ENCODE measurements around the gene ABCB7.
A peak's percentile ranks its signal among the peaks of the same experiment; 100 is the strongest.

Gene ABCB7

DNA sequence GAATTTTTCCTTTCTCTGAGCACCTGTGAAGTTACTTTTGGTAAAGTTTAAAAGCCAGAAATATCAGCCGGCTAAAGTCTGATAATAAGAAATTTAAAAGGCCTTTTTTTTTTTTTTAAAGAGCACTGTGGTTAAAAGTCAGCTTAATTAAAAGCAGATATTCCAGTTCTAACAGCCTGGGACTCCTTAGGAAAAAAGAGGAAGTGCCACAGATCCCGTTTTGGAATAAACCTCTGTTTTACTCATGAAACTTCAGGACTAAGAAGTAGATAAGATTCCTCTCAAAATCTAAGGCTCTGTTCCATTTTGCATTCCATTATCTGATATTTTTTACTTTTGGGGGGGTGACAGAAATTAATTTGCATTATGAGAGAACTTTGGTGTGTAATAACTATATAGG lies 37.8 kb downstream of the ABCB7 start:
- no peak overlapping the region for H3K27ac Mint-ChIP-seq
- H3K9me3 Mint-ChIP-seq (ENCODE audit: low read depth): no peaks in the 10 kb centered on the region
- H3K4me1 Mint-ChIP-seq (ENCODE audit: low read depth): peaks cover 10% of the 10 kb centered on the region
- H3K27me3 Mint-ChIP-seq: no peaks in the 10 kb centered on the region
- no peak overlapping the region for H3K4me3 Mint-ChIP-seq
- peaks cover 8% of the 10 kb centered on the region for H3K36me3 Mint-ChIP-seq

DNA sequence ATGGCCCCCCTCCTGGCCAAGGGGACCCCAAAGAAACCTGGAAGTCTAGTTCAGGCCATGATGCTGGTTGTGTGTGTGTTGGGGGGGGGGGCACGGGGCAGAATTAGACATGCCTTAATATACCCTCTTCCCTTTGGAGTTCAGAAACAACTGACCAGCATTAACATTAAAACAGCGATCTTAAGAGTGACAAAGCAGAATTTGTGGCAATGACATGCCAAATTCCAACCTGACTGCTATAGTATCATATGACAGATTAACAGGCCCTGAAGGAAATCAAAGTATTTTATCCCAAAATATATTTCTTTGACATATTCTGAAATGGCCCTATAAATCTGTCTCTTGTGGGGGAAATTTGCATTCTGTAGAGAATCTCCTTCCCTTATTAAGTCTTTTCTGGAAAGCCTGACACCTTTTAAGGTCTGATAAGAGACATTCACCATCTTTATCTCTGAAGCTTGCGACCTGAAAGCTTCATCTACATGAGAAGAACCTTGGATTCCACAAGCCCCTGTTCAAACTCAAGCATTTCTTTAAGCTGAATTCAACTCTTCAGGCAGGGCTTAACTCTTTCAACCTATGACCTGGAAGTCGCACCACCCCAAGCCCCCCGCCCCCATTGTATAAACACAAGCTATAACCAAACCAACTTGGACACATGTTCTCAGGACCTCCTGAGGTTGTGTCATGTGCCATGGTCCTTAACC lies 40.2 kb downstream of the ABCB7 start:
- Mint-ChIP-seq H3K27ac (no peak overlapping the region), H3K27me3 (no peaks in the 10 kb centered on the region), H3K9me3 (ENCODE audit: low read depth) (no peaks in the 10 kb centered on the region), H3K4me3 (no peak overlapping the region), H3K36me3 (peaks cover 3% of the 10 kb centered on the region), H3K4me1 (ENCODE audit: low read depth) (peaks cover 6% of the 10 kb centered on the region)

DNA sequence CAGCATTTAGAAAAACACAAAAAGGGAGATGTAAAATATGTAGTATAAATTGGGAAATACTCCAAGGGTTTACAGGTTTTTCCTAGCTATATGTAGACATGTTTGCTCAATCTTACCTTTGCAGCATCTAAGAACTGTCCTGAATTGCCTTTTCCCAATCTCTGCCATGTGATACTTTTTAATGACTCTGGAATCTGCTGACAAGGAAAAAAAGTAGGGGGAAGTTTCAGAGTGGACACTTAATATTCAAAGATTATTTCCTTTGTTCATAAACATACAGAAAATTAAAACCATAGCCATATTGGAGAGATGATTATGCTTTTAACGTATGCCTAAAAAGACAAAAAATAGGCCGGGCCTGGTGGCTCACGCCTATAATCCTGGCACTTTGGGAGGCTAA lies 41.4 kb downstream of the ABCB7 start:
- Mint-ChIP-seq H3K36me3 (peaks cover 3% of the 10 kb centered on the region), H3K27ac (no peak overlapping the region), H3K4me3 (no peak overlapping the region), H3K27me3 (no peaks in the 10 kb centered on the region), H3K9me3 (ENCODE audit: low read depth) (no peaks in the 10 kb centered on the region), H3K4me1 (ENCODE audit: low read depth) (peaks cover 6% of the 10 kb centered on the region)

DNA sequence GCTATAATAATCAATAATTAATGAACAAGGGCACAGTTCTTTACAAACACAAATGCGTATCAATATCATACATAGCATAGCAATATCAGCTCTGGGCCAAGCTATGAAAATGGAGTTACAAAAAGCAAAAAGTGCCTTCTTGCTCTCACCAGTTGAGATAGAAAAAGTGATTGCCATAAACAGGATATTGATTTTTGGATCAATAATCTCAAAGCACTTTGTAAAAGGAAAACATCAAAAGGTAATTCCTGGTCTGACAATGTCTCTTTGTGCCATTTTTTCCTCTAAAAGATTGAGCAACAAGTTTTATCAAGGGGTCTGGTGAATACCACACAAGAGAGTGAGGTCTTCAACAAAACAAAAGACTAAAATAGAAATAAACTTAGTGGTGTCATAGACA lies 42.4 kb downstream of the ABCB7 start:
- Mint-ChIP-seq H3K4me3 (no peak overlapping the region), H3K36me3 (peaks cover 3% of the 10 kb centered on the region), H3K4me1 (ENCODE audit: low read depth) (peaks cover 4% of the 10 kb centered on the region), H3K27me3 (no peaks in the 10 kb centered on the region), H3K9me3 (ENCODE audit: low read depth) (no peaks in the 10 kb centered on the region), H3K27ac (no peak overlapping the region)

DNA sequence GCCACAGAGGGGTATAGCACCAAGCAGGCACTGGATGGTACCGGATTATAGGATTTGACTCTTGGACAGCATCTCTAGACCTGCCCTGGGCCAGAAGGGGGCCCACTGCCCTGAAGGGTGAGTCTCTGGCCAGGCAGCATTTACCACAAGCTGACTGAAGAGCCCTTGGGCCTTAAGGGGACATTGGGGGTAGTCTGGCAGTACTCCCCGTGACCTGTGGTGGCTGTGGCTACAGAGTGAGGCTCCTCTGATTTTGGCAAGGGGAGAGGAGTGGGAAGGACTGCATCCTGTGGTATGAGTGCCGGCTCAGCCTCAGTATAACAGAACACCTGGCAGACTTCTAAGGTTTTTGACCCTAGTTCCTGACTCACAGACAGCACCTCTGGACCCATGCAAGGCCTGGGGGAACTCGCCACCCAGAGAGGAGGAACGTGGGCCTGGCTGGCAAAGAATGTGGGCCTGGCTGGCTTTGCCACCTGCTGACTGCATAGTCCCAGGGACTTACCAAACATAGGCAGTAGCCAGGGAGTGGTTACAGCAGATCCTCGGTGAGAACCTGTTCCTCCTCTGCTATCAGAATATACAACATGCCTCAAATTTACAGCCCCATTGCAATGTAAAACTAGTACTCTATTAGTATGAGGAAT lies 48.1 kb downstream of the ABCB7 start:
- Mint-ChIP-seq H3K9me3 (ENCODE audit: low read depth) (no peaks in the 10 kb centered on the region), H3K27me3 (no peaks in the 10 kb centered on the region), H3K4me3 (no peak overlapping the region), H3K36me3 (peaks cover 6% of the 10 kb centered on the region), H3K4me1 (ENCODE audit: low read depth) (peaks cover 22% of the 10 kb centered on the region), H3K27ac (no peak overlapping the region)

DNA sequence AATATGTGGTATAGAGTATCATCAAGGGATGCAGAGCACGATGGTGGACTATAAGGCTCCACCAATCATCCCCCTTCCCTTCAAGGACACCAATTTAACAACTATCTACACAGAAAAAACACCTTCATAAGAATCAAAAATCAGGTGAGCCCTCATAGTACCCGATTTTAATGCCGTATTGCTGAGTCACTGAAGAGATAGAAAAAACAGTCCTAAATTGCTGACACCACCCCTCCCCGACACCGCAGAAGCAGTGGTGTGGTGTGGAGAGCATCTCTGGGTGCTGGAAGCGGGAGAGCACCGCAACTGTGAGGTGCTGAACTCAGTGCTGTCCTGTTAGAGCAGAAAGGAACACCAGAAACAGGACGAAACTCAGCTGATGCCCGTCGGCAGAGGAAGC lies 49.3 kb downstream of the ABCB7 start:
- H3K4me1 Mint-ChIP-seq (ENCODE audit: low read depth): peaks cover 25% of the 10 kb centered on the region
- peaks cover 8% of the 10 kb centered on the region for H3K36me3 Mint-ChIP-seq
- no peak overlapping the region for H3K27ac Mint-ChIP-seq
- no peaks in the 10 kb centered on the region for H3K9me3 Mint-ChIP-seq (ENCODE audit: low read depth)
- H3K27me3 Mint-ChIP-seq: no peaks in the 10 kb centered on the region
- no peak overlapping the region for H3K4me3 Mint-ChIP-seq

DNA sequence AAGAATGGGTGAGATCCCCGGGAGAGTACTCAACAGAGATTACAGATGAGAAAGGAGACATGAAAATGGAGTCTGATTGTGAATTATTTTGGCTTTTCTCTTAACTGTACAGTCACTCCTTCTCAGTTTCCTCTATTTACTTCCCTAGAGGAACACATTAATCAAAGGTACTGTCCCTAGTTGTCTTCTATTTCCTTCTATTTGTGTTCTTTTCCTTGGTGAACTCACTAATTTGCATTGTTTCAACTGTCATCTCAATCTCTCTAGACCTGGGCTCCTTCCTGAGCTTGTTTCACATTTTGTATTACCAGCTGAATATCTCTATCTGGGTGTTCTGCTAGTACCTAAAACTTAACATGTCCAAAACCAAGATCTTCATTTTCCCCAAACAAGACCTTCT lies 59.8 kb downstream of the ABCB7 start:
- peaks cover 27% of the 10 kb centered on the region for H3K36me3 Mint-ChIP-seq
- peak overlapping the region; percentile 1 for H3K4me3 Mint-ChIP-seq
- H3K4me1 Mint-ChIP-seq (ENCODE audit: low read depth): peaks cover 35% of the 10 kb centered on the region
- no peaks in the 10 kb centered on the region for H3K9me3 Mint-ChIP-seq (ENCODE audit: low read depth)
- no peaks in the 10 kb centered on the region for H3K27me3 Mint-ChIP-seq
- peak overlapping the region; percentile 29 for H3K27ac Mint-ChIP-seq

DNA sequence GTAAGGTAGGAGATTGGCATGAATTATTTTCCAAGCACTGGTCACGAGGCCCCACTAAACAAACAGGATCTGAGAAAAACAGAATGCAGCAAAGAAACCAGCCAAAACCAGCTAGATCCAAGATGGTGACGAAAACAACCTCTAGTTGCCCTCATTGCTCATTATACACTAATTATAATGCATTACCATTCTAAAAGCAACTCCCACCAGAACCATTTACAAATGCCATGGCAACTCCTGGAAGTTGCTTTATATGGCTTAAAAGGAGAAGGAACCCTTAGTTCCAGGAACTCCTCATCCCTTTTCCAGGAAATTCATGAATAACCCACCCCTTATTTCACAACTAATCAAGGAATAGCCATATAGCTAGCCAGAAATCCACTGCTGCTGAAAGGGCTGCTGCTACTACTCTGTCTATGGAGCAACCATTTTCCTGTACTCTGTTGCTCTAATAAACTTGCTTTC lies 69.3 kb downstream of the ABCB7 start:
- Mint-ChIP-seq H3K9me3 (ENCODE audit: low read depth) (peaks cover 4% of the 10 kb centered on the region), H3K27me3 (no peaks in the 10 kb centered on the region), H3K27ac (no peak overlapping the region)

DNA sequence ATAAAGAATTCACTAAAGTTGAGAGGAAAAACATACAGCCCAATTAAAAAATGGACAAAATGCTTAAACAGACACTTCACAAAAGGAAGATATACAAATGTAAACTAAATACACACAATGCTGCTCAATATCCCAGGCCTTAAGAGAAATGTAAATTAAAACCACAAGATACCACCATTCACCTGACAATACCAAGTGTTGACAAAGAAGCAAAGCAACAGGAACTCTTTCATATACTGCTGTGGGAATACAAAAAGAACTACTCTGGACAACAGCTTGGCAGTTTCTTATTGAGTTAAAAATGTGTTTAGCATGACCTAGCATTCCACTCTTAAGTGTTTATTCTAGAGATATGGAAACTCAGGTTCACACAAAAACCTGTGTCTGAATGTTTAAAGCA lies 71.3 kb downstream of the ABCB7 start:
- H3K27ac Mint-ChIP-seq: no peak overlapping the region
- H3K9me3 Mint-ChIP-seq (ENCODE audit: low read depth): peaks cover 4% of the 10 kb centered on the region
- no peaks in the 10 kb centered on the region for H3K27me3 Mint-ChIP-seq
- peaks cover 12% of the 10 kb centered on the region for H3K36me3 Mint-ChIP-seq
- no peak overlapping the region for H3K4me3 Mint-ChIP-seq
- H3K4me1 Mint-ChIP-seq (ENCODE audit: low read depth): peaks cover 22% of the 10 kb centered on the region

More for the DNA sequence above, 69.3 kb downstream of the ABCB7 start:
- Mint-ChIP-seq H3K36me3 (peaks cover 12% of the 10 kb centered on the region), H3K4me3 (no peak overlapping the region), H3K4me1 (ENCODE audit: low read depth) (peaks cover 32% of the 10 kb centered on the region)

DNA sequence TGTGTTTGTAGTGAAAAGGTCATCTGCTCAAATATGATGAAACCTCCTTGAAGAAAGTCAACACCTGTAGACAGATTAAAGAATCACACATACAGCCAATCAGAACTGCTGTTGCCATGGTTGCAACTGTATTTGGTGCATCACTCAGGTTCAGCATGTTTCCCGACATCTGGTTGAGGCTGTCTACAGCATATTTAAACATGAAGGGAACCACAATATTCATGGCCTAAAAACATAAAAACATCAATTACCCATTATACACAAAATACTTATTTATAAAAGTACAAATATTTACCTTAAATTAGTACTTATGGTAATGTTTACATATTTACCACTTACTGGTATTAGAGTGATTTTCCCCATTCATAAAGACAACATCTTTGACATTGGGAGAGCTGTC lies 79.7 kb downstream of the ABCB7 start:
- H3K27me3 Mint-ChIP-seq: no peaks in the 10 kb centered on the region
- H3K36me3 Mint-ChIP-seq: peaks cover 8% of the 10 kb centered on the region
- no peaks in the 10 kb centered on the region for H3K9me3 Mint-ChIP-seq (ENCODE audit: low read depth)
- peaks cover 1% of the 10 kb centered on the region for H3K4me1 Mint-ChIP-seq (ENCODE audit: low read depth)
- no peak overlapping the region for H3K27ac Mint-ChIP-seq
- no peak overlapping the region for H3K4me3 Mint-ChIP-seq

DNA sequence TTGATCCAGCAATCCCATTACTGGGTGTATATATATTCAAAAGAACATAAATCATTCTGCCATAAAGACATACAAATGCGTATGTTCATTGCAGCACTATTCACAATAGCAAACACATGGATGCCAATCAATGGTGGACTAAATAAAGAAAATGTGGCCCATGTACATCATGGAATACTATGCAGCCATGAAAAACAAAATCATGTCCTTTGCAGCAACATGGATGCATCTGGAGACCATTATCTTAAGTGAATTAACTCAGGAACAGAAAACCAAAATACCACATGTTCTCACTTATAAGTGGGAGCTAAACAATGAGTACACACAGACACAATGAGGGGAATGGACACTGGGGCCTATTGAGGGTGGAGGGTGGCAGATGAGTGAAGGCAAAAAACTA lies 81.6 kb downstream of the ABCB7 start:
- Mint-ChIP-seq H3K27me3 (no peaks in the 10 kb centered on the region), H3K4me3 (no peak overlapping the region), H3K4me1 (ENCODE audit: low read depth) (no peaks in the 10 kb centered on the region), H3K36me3 (peaks cover 8% of the 10 kb centered on the region), H3K9me3 (ENCODE audit: low read depth) (no peaks in the 10 kb centered on the region), H3K27ac (no peak overlapping the region)

DNA sequence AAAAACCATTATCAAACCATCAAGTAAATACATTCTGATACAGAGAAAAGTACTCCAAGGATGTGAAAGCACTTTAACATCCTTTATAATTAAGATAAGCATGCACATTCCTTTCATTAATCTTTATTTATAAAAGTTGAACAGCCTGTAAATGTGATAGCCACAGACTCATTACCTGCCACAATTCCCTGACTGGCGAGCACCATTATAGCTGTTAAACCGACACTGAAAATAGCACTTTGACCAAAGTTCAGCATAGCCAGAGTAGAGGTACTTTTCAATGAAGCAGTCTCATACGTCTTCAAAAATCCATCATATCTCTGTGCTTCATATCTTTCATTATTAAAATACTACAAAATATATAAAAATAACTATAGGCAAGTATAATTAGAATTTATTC lies 84.7 kb downstream of the ABCB7 start:
- no peaks in the 10 kb centered on the region for H3K9me3 Mint-ChIP-seq (ENCODE audit: low read depth)
- H3K27ac Mint-ChIP-seq: no peak overlapping the region
- no peak overlapping the region for H3K4me3 Mint-ChIP-seq
- no peaks in the 10 kb centered on the region for H3K27me3 Mint-ChIP-seq
- H3K4me1 Mint-ChIP-seq (ENCODE audit: low read depth): peaks cover 3% of the 10 kb centered on the region
- peaks cover 8% of the 10 kb centered on the region for H3K36me3 Mint-ChIP-seq

DNA sequence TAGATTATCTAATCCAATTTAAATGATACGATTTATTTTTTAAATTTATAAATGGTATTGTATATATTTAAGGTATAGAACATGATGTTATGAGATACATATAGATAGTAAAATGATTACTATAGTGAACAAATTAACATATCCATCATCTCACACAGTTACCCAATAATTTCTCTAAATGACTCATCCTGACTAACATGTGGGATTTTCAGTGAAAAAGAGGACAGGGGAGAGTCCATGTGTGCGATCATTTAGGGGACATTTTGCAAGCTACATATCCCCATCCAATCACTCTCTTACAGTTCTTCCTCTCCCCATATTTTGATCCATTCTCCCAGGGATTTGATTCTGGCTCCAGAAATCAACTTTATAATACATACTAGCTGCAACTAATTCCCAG lies 88.2 kb downstream of the ABCB7 start:
- no peaks in the 10 kb centered on the region for H3K27me3 Mint-ChIP-seq
- H3K27ac Mint-ChIP-seq: no peak overlapping the region
- H3K9me3 Mint-ChIP-seq (ENCODE audit: low read depth): no peaks in the 10 kb centered on the region
- peaks cover 2% of the 10 kb centered on the region for H3K36me3 Mint-ChIP-seq
- H3K4me1 Mint-ChIP-seq (ENCODE audit: low read depth): peaks cover 3% of the 10 kb centered on the region
- no peak overlapping the region for H3K4me3 Mint-ChIP-seq

DNA sequence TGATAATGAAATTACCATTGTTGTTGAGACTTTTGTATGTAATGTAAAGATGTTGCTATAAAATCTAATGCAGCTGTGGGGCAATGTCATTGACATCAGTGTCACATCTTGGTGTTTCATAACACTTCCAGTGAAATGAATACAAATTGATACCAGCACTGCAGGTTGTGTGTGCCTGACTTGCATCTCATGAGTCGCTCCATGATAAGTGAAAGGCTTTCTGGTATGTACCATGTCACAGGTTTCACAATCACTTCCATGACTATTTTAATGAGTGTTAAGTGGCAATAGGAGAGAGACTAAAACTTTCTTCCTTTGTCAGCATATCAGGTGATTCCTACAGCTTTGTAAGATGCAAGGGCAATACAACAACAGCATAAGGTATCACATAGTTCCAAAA lies 94.4 kb downstream of the ABCB7 start:
- no peak overlapping the region for H3K27ac Mint-ChIP-seq
- H3K27me3 Mint-ChIP-seq: no peaks in the 10 kb centered on the region
- peaks cover 2% of the 10 kb centered on the region for H3K4me1 Mint-ChIP-seq (ENCODE audit: low read depth)
- H3K9me3 Mint-ChIP-seq (ENCODE audit: low read depth): no peaks in the 10 kb centered on the region
- no peak overlapping the region for H3K4me3 Mint-ChIP-seq
- peaks cover 4% of the 10 kb centered on the region for H3K36me3 Mint-ChIP-seq

DNA sequence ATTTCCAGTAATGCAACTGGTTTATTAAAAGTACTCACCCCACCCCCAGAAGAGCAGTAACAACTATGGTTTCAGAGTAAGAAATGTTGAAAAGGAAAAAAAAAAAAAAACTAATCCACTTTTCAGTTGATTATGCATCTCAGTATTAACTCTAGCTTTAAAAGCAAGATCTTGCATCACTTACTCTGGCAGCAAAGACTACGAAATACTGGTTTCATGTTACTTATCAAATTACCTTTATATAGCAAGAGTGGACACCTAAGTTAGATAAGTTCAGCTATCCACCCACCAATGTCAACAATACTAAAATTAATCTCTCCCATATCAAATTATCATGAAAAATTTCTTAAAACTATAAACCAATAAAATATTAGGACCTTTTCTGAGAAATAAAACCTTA lies 105.0 kb downstream of the ABCB7 start:
- no peak overlapping the region for H3K27ac Mint-ChIP-seq
- peaks cover 3% of the 10 kb centered on the region for H3K36me3 Mint-ChIP-seq
- H3K4me1 Mint-ChIP-seq (ENCODE audit: low read depth): no peaks in the 10 kb centered on the region
- H3K27me3 Mint-ChIP-seq: no peaks in the 10 kb centered on the region
- no peak overlapping the region for H3K4me3 Mint-ChIP-seq
- no peaks in the 10 kb centered on the region for H3K9me3 Mint-ChIP-seq (ENCODE audit: low read depth)

DNA sequence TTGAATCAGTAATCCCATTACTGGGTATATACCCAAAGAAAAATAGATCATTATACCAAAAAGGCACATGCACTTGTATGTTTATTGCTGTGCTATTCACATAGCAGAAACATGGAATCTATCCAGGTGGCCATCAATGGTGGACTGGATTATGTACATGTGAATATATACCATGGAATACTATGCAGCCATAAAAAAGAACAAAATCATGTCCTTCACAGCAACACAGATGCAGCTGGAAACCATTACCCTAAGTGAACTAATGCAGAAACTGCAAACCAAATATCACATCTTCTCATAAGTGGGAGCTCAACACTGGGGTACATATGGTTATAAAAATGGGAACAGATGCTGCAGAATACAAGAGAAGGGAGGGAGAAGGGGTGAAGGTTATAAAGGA lies 110.7 kb downstream of the ABCB7 start:
- Mint-ChIP-seq H3K36me3 (peaks cover 3% of the 10 kb centered on the region), H3K27ac (no peak overlapping the region), H3K9me3 (ENCODE audit: low read depth) (no peaks in the 10 kb centered on the region), H3K4me1 (ENCODE audit: low read depth) (no peaks in the 10 kb centered on the region), H3K4me3 (no peak overlapping the region), H3K27me3 (no peaks in the 10 kb centered on the region)

All from activated naive CD8-positive, alpha-beta T cell (primary cell).